Tongue (tissue), 2 donors: Measurements from ENCODE around the gene NCAM2. TPM values are rescaled to one million over a fixed set of nuclear protein-coding genes. Genes with fewer than 3 reads are reported as not detected.
A peak's percentile ranks its signal among the peaks of the same experiment; 100 is the strongest.

ENCODE experiments used
- DNase-seq: peaks from one replicate; pipeline ENCODE4 v3.0.0-alpha.2; 2015
- total RNA-seq: library from RNA; depleted of rRNA; stranded (reverse); fragments of >200 nt; gene quantifications from one replicate; pipeline ENCODE4 v1.2.3, GENCODE V29; 2014

The NCAM2 gene
- total RNA-seq, 1 donor from 2014 or later, result 7.1 TPM

GRCh38 chr21:21179619-21180298, 181.6 kb downstream of the NCAM2 start:
- no peak for DNase-seq

GRCh38 chr21:21182401-21183010, 184.3 kb downstream of the NCAM2 start:
- no peak for DNase-seq

- no peak for DNase-seq
These were observed 184.9 kb downstream of the NCAM2 start for GRCh38 chr21:21183092-21183491.

GRCh38 chr21:21184771-21185528, 186.7 kb downstream of the NCAM2 start:
- no peak for DNase-seq

- no peak for DNase-seq
These were observed 189.4 kb downstream of the NCAM2 start for GRCh38 chr21:21187579-21187978.

- peak; percentile 74 for DNase-seq
These were observed 190.4 kb downstream of the NCAM2 start for GRCh38 chr21:21188513-21189195.

GRCh38 chr21:21195417-21195943, 197.3 kb downstream of the NCAM2 start:
- DNase-seq, result no peak

GRCh38 chr21:21196087-21196486, 197.9 kb downstream of the NCAM2 start:
- no peak for DNase-seq

- DNase-seq, result no peak
These were observed 198.6 kb downstream of the NCAM2 start for GRCh38 chr21:21196848-21197247.

- DNase-seq, result no peak
These were observed 201.3 kb downstream of the NCAM2 start for GRCh38 chr21:21199342-21200102.

- peak; percentile 10 for DNase-seq
These were observed 202.1 kb downstream of the NCAM2 start for GRCh38 chr21:21200103-21200938.

GRCh38 chr21:21200939-21201615, 202.9 kb downstream of the NCAM2 start:
- no peak for DNase-seq

GRCh38 chr21:21203822-21204339, 205.7 kb downstream of the NCAM2 start:
- no peak for DNase-seq

- no peak for DNase-seq
These were observed 206.3 kb downstream of the NCAM2 start for GRCh38 chr21:21204366-21204996.

GRCh38 chr21:21205604-21206003, 207.4 kb downstream of the NCAM2 start:
- DNase-seq, result no peak

GRCh38 chr21:21210552-21210951, 212.3 kb downstream of the NCAM2 start:
- DNase-seq, result no peak

- DNase-seq, result no peak
These were observed 215.1 kb downstream of the NCAM2 start for GRCh38 chr21:21213297-21213696.

- DNase-seq, result no peak
These were observed 217.8 kb downstream of the NCAM2 start for GRCh38 chr21:21216047-21216446.

- DNase-seq, result no peak
These were observed 228.3 kb downstream of the NCAM2 start for GRCh38 chr21:21226472-21226871.
